Ishikawa (cell line): ENCODE results near the gene TRPM3.

Experiments used
- CEBPB ChIP-seq: IDR thresholded peaks from 2 replicates; pipeline ENCODE4 v1.6.1; 2012
- CREB1 ChIP-seq: IDR thresholded peaks from 2 replicates; pipeline ENCODE4 v1.6.1; 2012; ENCODE audit warnings: low read depth
- EGR1 ChIP-seq: IDR thresholded peaks from 2 replicates; pipeline ENCODE4 v1.6.1; 2012
- EP300 ChIP-seq: IDR thresholded peaks from 2 replicates; pipeline ENCODE4 v1.6.1; 2012; ENCODE audit warnings: borderline replicate concordance
- FOXM1 ChIP-seq: IDR thresholded peaks from 2 replicates; pipeline ENCODE4 v1.6.1; 2012; ENCODE audit warnings: low read depth, borderline replicate concordance
- MAX ChIP-seq: IDR thresholded peaks from 2 replicates; pipeline ENCODE4 v1.6.1; 2012
- NFIC ChIP-seq: IDR thresholded peaks from 2 replicates; pipeline ENCODE4 v1.6.1; 2012
- RAD21 ChIP-seq: IDR thresholded peaks from 2 replicates; pipeline ENCODE4 v1.6.1; 2012; ENCODE audit warnings: low read depth
- TAF1 ChIP-seq: IDR thresholded peaks from 2 replicates; pipeline ENCODE4 v1.6.1; 2012; ENCODE audit warnings: low read depth, mild to moderate bottlenecking
- TCF12 ChIP-seq: IDR thresholded peaks from 2 replicates; pipeline ENCODE4 v1.6.1; 2012; ENCODE audit warnings: low read depth
- TEAD4 ChIP-seq: IDR thresholded peaks from 2 replicates; pipeline ENCODE4 v1.6.1; 2012
- YY1 ChIP-seq: IDR thresholded peaks from 2 replicates; pipeline ENCODE4 v1.6.1; 2012; ENCODE audit warnings: low read depth
- ZBTB7A ChIP-seq: IDR thresholded peaks from 2 replicates; pipeline ENCODE4 v1.6.1; 2012; ENCODE audit warnings: low read depth
- TF ChIP-seq, protein P1 (sequence below): IDR thresholded peaks from 2 replicates; pipeline ENCODE4 v1.6.1; 2012
- TF ChIP-seq, protein P2 (sequence below): IDR thresholded peaks from 2 replicates; pipeline ENCODE4 v1.6.1; 2012; ENCODE audit warnings: low read depth, mild to moderate bottlenecking

The TRPM3 gene

GRCh38 chr9:70998962-70999361 lies 122.5 kb downstream of the TRPM3 start:
- TF ChIP-seq TAF1 = no peak
- TF ChIP-seq YY1 = no peak
- no peak for TF ChIP-seq EGR1
- TF ChIP-seq, protein P1, sequence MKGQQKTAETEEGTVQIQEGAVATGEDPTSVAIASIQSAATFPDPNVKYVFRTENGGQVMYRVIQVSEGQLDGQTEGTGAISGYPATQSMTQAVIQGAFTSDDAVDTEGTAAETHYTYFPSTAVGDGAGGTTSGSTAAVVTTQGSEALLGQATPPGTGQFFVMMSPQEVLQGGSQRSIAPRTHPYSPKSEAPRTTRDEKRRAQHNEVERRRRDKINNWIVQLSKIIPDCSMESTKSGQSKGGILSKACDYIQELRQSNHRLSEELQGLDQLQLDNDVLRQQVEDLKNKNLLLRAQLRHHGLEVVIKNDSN = no peak
- no peak for TF ChIP-seq ZBTB7A
- TF ChIP-seq EP300 = no peak
- TF ChIP-seq MAX = no peak
- TF ChIP-seq, protein P2, sequence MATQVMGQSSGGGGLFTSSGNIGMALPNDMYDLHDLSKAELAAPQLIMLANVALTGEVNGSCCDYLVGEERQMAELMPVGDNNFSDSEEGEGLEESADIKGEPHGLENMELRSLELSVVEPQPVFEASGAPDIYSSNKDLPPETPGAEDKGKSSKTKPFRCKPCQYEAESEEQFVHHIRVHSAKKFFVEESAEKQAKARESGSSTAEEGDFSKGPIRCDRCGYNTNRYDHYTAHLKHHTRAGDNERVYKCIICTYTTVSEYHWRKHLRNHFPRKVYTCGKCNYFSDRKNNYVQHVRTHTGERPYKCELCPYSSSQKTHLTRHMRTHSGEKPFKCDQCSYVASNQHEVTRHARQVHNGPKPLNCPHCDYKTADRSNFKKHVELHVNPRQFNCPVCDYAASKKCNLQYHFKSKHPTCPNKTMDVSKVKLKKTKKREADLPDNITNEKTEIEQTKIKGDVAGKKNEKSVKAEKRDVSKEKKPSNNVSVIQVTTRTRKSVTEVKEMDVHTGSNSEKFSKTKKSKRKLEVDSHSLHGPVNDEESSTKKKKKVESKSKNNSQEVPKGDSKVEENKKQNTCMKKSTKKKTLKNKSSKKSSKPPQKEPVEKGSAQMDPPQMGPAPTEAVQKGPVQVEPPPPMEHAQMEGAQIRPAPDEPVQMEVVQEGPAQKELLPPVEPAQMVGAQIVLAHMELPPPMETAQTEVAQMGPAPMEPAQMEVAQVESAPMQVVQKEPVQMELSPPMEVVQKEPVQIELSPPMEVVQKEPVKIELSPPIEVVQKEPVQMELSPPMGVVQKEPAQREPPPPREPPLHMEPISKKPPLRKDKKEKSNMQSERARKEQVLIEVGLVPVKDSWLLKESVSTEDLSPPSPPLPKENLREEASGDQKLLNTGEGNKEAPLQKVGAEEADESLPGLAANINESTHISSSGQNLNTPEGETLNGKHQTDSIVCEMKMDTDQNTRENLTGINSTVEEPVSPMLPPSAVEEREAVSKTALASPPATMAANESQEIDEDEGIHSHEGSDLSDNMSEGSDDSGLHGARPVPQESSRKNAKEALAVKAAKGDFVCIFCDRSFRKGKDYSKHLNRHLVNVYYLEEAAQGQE = no peak
- no peak for TF ChIP-seq CEBPB
- no peak for TF ChIP-seq TEAD4
- no peak for TF ChIP-seq CREB1
- no peak for TF ChIP-seq NFIC
- no peak for TF ChIP-seq RAD21
- no peak for TF ChIP-seq FOXM1
- TF ChIP-seq TCF12 = no peak

GRCh38 chr9:70995511-70995910 lies 125.9 kb downstream of the TRPM3 start:
- no peak for TF ChIP-seq EGR1
- TF ChIP-seq TAF1 = no peak

DNA sequence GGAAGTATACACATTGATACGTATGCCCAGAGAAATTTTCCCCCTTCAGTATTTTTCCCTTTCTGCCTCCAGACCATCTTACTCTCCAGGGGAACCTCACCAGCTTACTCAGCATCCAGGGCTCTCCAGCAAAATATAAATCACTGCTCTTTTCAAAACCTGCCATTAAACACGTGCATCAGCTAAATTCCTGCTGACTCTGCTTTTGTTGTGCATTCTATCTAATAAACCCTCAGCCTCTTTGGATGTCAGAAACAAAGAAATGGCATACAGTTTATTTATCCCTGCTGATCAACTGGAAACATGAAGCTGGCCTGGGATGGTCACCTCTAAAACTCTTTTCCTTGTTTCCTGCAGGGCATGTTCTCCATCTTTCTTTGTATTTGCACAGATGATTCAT lies 126.8 kb downstream of the TRPM3 start:
- no peak for TF ChIP-seq TAF1
- TF ChIP-seq TEAD4 = no peak
- TF ChIP-seq, protein P2 = no peak
- TF ChIP-seq, protein P1 = no peak
- TF ChIP-seq EGR1 = no peak
- TF ChIP-seq MAX = no peak
- no peak for TF ChIP-seq EP300
- no peak for TF ChIP-seq RAD21
- no peak for TF ChIP-seq CEBPB
- TF ChIP-seq NFIC = no peak
- TF ChIP-seq YY1 = no peak
- TF ChIP-seq FOXM1 = no peak
- no peak for TF ChIP-seq TCF12
- no peak for TF ChIP-seq ZBTB7A
- no peak for TF ChIP-seq CREB1

- no peak for TF ChIP-seq NFIC
Measured at GRCh38 chr9:70988551-70988950, 132.9 kb downstream of the TRPM3 start.

GRCh38 chr9:70987986-70988385 lies 133.4 kb downstream of the TRPM3 start:
- TF ChIP-seq TCF12 (no peak), YY1 (no peak), EGR1 (no peak), EP300 (no peak), MAX (no peak), TEAD4 (no peak), TAF1 (no peak), FOXM1 (no peak), CREB1 (no peak), CEBPB (no peak), NFIC (no peak), ZBTB7A (no peak), RAD21 (no peak)
- TF ChIP-seq, protein P2 = no peak
- TF ChIP-seq, protein P1 = no peak
